HS-27A (cell line): ENCODE measurements around the gene YY1.
"Not testable (repeated sequence)": the region's sequence is repeated elsewhere in the genome, so short reads cannot be mapped to it uniquely, and the experiment has no call there.

Experiments
- DNase-seq: peaks from one replicate; pipeline ENCODE4 v3.0.0-alpha.2; 2012; ENCODE audit warnings: low read depth, missing footprints

YY1 gene

DNA sequence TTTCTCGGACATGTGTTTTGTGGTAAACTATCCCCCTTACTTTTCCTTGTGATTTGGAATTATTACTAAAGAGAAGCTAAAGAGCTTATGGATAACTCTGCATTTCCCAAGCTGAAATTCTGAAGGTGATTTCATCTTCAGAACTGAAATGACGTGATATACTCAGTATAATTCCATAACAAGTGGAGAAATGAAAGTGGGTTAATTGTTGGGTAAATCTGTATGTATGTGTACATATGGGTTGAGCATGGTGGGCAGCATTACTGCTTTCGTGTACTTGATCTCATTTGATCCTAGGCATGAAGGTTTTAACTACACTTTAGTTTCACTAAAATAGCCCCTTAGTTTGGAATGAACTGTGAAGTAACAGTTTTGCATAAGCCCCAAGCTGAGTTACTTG is 4.1 kb downstream of the YY1 start:
- DNase-seq: no peak

- DNase-seq: no peak
Observed at GRCh38 chr14:100246809-100247428, 8.0 kb downstream of the YY1 start.

- no peak for DNase-seq
Observed at GRCh38 chr14:100250732-100251465, 12.0 kb downstream of the YY1 start.

GRCh38 chr14:100252684-100253083 is 13.7 kb downstream of the YY1 start:
- no peak for DNase-seq

GRCh38 chr14:100256339-100256895 is 17.5 kb downstream of the YY1 start:
- no peak for DNase-seq

GRCh38 chr14:100261621-100262020 is 22.7 kb downstream of the YY1 start:
- DNase-seq: no peak

GRCh38 chr14:100262545-100262944 is 23.6 kb downstream of the YY1 start:
- no peak for DNase-seq

DNA sequence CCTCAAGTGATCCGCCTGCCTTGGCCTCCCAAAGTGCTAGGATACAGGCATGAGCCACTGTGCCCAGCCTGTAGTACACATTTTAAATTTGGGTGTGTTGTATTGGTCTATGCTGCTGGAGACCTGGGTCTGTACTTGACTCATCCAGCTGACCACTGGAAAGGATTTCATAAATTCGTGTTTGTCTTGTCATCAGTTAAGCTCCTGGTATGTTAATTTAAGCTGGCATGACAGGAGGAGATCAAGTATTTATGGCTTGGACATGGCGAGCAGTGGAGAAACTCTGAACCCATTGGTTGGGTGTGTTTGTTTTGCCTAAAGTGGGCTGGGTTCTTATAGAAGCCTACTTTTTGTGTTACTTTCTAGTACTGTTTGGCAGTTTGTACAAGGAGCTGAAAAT is 24.2 kb downstream of the YY1 start:
- DNase-seq: no peak

- no peak for DNase-seq
Observed at GRCh38 chr14:100267990-100268389, 29.0 kb downstream of the YY1 start.

GRCh38 chr14:100268591-100269207 is 29.8 kb downstream of the YY1 start:
- DNase-seq: no peak

DNA sequence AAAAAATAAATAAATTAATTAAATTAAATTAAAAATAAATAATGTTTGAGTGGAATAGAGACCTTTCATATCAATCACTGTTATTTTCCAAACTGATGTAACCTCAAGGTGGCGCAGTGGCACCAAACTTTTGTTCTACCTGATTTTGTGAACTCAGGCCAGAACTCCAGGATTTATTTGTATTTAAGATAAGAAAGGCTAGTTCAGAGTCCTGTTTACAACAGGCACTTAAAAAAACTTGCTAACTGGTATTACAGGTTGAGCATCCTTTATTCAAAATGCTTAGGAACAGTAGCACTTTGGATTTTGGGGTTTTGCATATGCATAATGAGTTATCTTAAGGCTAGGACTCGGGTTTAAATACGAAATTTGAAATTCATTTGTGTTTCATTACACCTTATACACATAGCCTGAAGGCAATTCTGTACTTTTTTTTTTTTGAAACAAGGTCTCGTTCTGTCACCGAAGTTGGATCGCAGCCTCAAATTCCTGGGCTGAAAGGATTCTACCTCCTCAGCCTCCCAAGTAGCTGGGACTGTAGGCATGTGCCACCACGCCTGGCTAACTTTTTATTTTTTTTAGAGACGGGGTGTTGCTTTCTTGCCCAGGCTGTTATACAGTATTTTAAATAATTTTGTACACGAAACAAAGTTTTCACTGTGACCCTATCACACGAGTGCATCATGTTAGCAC is 32.4 kb downstream of the YY1 start:
- DNase-seq: no peak

GRCh38 chr14:100274250-100274649 is 35.3 kb downstream of the YY1 start:
- DNase-seq: no peak

DNA sequence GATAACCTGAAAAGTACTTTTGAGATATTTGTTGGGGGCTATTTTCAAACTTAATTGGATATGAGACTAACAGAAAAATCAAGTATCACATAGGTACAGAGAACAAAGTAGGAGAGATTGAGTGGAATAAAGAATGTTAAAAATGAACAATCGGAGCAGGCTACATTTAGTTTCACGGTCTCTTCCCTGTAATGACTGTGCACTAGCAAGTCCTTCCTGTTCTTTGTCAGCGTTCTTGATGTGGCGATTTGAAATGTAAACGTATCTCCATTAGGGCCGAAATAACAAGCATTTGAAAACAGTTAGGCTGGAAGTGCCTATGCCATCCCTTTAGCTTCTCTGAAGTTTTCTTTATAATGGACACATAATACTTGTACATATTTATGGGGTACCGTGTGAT is 36.3 kb downstream of the YY1 start:
- DNase-seq: no peak

DNA sequence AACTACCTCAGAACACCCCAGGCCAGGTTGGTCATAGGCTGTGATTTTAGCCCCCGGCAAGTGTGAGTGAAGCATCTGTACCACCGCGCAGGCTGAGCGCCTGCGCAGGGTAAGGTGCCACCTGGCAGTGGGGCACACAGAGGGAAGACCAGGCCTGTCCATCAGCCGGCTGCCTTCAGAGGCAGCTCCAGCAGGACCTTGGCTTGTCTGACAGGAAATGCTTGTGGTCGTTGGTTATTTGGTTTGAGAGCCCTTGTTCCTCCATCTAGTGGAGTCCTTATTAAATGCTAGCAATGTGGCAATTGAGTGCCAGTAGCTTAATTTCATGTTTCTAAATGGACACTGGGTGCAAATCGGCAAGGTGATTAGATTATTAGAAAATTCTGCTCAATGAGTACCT is 39.8 kb downstream of the YY1 start:
- peak; percentile 31 for DNase-seq

DNA sequence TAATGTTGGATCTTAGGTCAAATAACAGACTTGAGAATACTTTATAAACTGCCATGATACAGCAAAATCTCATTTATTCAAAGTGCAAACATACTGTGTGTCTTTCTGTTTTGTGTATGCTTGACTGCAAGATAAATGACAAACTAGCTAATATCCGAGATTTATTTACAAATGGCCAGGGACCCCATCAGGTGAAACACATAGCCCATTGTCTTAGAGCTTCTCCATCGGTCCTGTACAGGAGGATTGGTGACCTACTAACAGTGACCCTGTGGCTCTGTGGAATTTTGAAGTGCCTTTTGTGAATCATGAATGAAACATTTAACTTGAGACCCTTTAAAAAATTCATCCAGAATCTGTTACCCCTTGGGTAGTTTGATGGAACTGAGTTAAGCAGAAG is 40.2 kb downstream of the YY1 start:
- no peak for DNase-seq

DNA sequence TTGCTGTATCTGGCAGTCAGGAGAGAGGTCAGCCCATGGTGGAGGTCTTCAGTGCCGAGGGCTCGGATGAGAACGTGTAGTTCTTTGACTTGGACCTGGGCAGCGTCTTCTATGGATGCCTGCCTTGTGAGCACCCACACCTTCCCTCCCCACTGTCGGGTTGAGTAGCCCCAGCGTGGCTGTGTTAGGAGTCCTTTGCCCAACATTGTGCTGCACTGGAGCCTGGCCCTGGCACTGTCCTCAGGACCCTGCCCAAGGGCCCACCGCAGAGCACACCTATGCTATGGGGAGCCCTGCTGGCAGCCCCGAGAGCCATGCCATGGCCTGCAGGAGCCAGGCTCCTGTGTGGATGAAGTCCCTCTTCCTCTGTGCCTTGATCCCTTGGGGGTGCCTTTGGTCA is 40.6 kb downstream of the YY1 start:
- DNase-seq: no peak

DNA sequence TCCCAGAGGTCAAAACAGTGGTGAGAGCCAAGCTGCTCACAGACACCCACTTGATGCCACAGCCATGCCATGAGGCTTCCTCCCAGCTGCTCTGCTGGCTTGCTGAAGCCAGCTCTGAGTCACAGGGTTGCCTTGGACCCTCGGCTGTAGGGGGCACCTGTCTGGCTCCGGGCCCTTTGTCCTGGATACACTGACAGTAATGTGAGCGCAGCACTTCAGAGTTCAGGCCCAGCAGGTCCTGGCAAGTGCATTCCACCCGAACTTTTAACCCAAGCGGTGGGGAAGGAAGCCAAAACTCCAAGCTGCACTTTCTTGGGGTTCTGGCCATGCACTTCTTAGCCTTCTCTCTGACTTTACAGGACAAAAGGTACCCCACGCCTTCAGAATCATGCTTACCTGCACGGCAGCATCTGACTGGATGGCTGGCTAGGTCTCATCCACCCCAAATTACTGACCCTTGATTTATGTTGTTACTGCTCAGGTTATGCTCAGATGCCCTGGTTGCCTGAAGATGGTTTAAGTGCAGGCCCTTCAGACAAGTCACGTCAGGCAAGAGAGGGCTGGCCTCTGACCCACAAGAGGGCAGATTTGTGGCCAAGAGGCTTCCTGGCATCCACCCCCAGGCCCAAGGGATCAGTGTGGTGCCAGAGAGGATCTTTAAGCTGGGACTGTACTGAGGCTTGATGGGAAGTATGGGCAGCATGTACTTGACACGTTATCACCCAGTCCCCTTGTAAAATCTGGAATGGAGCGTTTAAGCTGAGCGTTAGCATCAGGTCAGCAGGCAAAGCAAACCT is 42.5 kb downstream of the YY1 start:
- no peak for DNase-seq

GRCh38 chr14:100282083-100282350 is 43.1 kb downstream of the YY1 start:
- no peak for DNase-seq

DNA sequence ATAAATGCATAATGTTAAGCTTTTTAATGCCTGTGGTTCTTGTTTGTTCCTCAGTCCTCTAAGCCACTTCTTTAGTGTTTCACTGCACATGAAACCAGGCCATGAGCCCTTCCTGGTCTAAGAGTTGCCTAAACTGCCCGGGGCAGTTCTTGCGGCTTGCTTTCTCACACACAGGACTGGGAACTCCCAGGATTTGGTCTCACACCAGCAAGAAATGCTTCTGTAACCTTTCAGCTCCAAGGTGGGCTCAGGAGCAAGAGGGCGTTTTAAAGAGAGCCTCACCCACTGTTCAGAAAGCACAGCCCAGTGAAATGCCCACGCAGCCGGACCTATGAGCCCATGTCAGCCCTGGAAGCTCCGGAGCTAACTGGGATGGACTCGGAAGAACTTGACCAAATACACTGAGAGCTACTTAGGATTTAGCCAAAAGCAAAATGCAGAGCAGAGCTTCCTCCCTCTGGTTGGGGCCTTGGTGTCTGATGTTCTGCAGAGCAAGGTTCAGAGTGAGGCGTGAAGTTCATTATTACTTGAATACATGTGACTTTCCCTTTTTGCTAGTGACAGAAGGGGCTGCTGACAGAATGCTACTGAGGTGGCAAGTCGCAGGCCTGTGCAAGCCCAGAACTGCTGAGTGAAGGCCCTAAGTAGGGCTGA is 43.9 kb downstream of the YY1 start:
- no peak for DNase-seq

DNA sequence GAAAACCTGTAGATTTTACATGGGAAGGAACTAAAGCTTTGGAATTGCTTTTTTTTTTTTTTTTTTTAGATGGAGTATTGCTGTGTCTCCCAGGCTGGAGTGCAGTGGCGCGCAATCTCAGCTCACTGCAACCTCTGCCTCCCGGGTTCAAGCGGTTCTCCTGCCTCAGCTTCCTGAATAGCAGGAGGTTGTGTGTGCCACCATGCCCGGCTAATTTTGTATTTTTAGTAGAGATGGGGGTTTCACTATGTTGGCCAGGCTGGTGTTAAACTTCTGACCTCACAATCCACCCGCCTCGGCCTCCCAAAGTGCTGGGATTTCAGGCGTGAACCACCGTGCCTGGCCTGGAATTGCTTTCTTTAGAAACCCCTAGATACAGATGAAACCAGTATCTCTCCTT is 44.5 kb downstream of the YY1 start:
- not testable (repeated sequence) for DNase-seq
